ENCODE results near the gene MLH3.

- TF ChIP-seq, protein P1, sequence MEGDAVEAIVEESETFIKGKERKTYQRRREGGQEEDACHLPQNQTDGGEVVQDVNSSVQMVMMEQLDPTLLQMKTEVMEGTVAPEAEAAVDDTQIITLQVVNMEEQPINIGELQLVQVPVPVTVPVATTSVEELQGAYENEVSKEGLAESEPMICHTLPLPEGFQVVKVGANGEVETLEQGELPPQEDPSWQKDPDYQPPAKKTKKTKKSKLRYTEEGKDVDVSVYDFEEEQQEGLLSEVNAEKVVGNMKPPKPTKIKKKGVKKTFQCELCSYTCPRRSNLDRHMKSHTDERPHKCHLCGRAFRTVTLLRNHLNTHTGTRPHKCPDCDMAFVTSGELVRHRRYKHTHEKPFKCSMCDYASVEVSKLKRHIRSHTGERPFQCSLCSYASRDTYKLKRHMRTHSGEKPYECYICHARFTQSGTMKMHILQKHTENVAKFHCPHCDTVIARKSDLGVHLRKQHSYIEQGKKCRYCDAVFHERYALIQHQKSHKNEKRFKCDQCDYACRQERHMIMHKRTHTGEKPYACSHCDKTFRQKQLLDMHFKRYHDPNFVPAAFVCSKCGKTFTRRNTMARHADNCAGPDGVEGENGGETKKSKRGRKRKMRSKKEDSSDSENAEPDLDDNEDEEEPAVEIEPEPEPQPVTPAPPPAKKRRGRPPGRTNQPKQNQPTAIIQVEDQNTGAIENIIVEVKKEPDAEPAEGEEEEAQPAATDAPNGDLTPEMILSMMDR (IDR thresholded peaks at IDR 0.05; ENCODE audit: insufficient read depth, low read length) = no peak
- TF ChIP-seq REST (IDR thresholded peaks at IDR 0.05; ENCODE audit: insufficient replicate concordance, low read depth) = no peak
- no peak for TF ChIP-seq POLR2AphosphoS5 (IDR thresholded peaks at IDR 0.05; ENCODE audit: low read depth)
- TF ChIP-seq GABPA (IDR thresholded peaks at IDR 0.05; ENCODE audit: low read depth) = no peak
- no peak for TF ChIP-seq SPI1 (IDR thresholded peaks at IDR 0.05; ENCODE audit: borderline replicate concordance, low read depth)
These were observed 35.8 kb downstream of the MLH3 start for GRCh38 chr14:75015496-75015895.
